ENCODE measurements around the gene ARFGAP2. TPM values are rescaled to one million over a fixed set of nuclear protein-coding genes. Genes with fewer than 3 reads are reported as not detected.

The ARFGAP2 gene
- total RNA-seq, 1 donor from 2014 or later: 73.6 TPM

Other genes with a start within 250 kb of the ARFGAP2 start
- 9.4 and 14.0 TPM in 2 replicates for gene CSTPP1, start 240.1 kb downstream of the ARFGAP2 start, total RNA-seq
- 16.2 and 21.4 TPM in 2 replicates for gene PACSIN3, start 9.6 kb upstream of the ARFGAP2 start, total RNA-seq
- gene DDB2, start 38.1 kb upstream of the ARFGAP2 start, total RNA-seq: 39.7 and 61.1 TPM in 2 replicates
- gene ACP2, start 71.9 kb upstream of the ARFGAP2 start, total RNA-seq: 23.2 and 42.6 TPM in 2 replicates
- gene NR1H3, start 81.1 kb upstream of the ARFGAP2 start, total RNA-seq: 30.6 and 33.0 TPM in 2 replicates
- gene MADD, start 93.3 kb upstream of the ARFGAP2 start, total RNA-seq: 15.5 and 23.3 TPM in 2 replicates
- not detected in 2 replicates for gene MYBPC3, start 175.8 kb upstream of the ARFGAP2 start, total RNA-seq
- under 0.01 TPM in 1 of 2 replicates, not detected in the other for gene SPI1, start 201.7 kb upstream of the ARFGAP2 start, total RNA-seq
- 32.5 and 70.5 TPM in 2 replicates for gene SLC39A13, start 231.7 kb upstream of the ARFGAP2 start, total RNA-seq
- 163 and 166 TPM in 2 replicates for gene PSMC3, start 249.6 kb upstream of the ARFGAP2 start, total RNA-seq